ENCODE data around the gene USP37. TPM values are rescaled to one million over a fixed set of nuclear protein-coding genes. Genes with fewer than 3 reads are reported as not detected.

The USP37 gene
- total and polyA plus RNA-seq, 8 donors = 13.0 to 21.9 (median 19.3) TPM

GRCh38 chr2:218401890-218402289, 166.3 kb downstream of the USP37 start:
- no peak for ATAC-seq

DNA sequence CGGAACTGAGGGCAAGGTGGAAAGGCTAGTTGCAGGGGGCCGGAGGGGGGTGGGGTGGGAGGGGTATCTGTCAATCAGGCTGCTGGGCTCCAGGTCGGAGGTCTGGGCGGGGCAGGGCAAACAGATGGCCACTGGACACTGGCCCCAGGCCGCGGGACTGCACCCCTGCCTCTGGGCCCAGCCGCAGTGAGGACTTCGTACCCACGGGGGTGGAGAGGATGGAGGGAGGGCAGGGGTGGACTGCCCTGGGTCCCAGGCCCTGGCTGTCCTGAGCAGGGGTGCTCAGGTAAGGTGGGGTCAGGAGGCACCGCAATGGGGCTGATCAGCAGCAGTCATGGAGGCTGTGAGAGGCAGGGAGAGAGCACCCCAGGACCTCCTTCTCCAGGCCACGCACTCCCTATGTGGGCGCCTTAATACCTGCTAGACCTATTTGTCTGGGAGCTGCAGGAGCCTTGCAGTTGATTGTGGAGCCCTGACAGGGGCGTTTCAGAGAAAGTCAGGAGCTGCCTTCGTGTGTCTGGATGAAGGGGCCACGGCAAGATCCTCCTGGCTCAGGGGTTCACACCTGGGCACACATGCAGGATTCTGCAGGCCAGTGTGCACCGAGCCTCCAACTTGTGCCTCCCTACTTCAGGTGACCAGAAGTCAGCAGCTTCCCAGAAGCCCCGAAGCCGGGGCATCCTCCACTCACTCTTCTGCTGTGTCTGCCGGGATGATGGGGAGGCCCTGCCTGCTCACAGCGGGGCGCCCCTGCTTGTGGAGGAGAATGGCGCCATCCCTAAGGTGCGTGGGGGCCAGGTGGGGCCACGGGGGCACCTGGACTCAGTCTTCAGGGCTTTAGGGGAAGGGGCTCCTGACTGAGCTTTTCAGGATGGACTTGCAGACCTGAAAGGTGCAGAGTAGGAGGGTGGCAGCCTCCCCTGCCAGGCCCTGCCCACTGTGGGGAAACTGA, 166.9 kb downstream of the USP37 start:
- DNase-seq = peak in 2 of 4 donors; percentile 43 to 87
- peak overlapping the region; percentile 98 for H3K4me3 ChIP-seq
- no peak for ATAC-seq
- no peaks in the 10 kb centered on the region for H3K27me3 ChIP-seq
- peaks cover 0 to 43% of the 10 kb centered on the region in 2 donors for H3K36me3 ChIP-seq
- no peaks in the 10 kb centered on the region for H3K9me3 ChIP-seq
- H3K4me1 ChIP-seq = peaks cover 33 to 80% of the 10 kb centered on the region in 2 donors
- peak overlapping the region; percentile 99 for H3K27ac ChIP-seq
- intact Hi-C loops (cut with DNase I) = no loop called here
- no peak for TF ChIP-seq CTCF (IDR thresholded peaks at IDR 0.05)

More at GRCh38 chr2:218401890-218402289, 166.3 kb downstream of the USP37 start:
- H3K4me3 ChIP-seq = peak overlapping the region; percentile 98
- H3K27me3 ChIP-seq = no peaks in the 10 kb centered on the region
- H3K36me3 ChIP-seq = peaks cover 0 to 43% of the 10 kb centered on the region in 2 donors
- peak in 1 of 4 donors; percentile 37 for DNase-seq
- no peak for TF ChIP-seq CTCF (IDR thresholded peaks at IDR 0.05)
- peaks cover 33 to 78% of the 10 kb centered on the region in 2 donors for H3K4me1 ChIP-seq
- peak overlapping the region; percentile 99 for H3K27ac ChIP-seq
- no peaks in the 10 kb centered on the region for H3K9me3 ChIP-seq
- intact Hi-C loops (cut with DNase I) = no loop called here

Small RNA genes within 50 kb of the gene (microRNA-seq; reads per million reads assigned to microRNA genes)
- gene MIR26B = 23,904 to 46,678 reads per million in 2 donors

Other genes with a start within 250 kb of the USP37 start
- gene CATIP, start 211.5 kb downstream of the USP37 start, total RNA-seq = 1 to 10 TPM in 1 of 2 donors, under 1 TPM in 1; 0.55 to 3.3 TPM
- 1 to 10 TPM in 4 of 6 donors, under 1 TPM in 2; 0.76 to 4.1 (median 2.1) TPM for gene CATIP, start 211.5 kb downstream of the USP37 start, polyA plus RNA-seq (ENCODE audit: insufficient read length in 6 of 6)
- 100 to 1,000 TPM in 1 of 2 donors, 10 to 100 TPM in 1; 98.2 to 194 TPM for gene SLC11A1, start 186.1 kb downstream of the USP37 start, total RNA-seq
- 1 to 10 TPM in 1 of 6 donors, under 1 TPM in 5; 0.70 to 1.8 (median 0.89) TPM for gene SLC11A1, start 186.1 kb downstream of the USP37 start, polyA plus RNA-seq (ENCODE audit: insufficient read length in 6 of 6)
- 100 to 1,000 TPM; 122 to 147 TPM for gene CTDSP1, start 168.5 kb downstream of the USP37 start, total RNA-seq
- 100 to 1,000 TPM; 124 to 160 (median 148) TPM for gene CTDSP1, start 168.5 kb downstream of the USP37 start, polyA plus RNA-seq (ENCODE audit: insufficient read length in 6 of 6)
- under 1 TPM in 1 of 2 donors, not detected in 1; 0.29 TPM for gene VIL1, start 149.2 kb downstream of the USP37 start, total RNA-seq
- 1 to 10 TPM; 1.0 to 1.8 (median 1.2) TPM for gene VIL1, start 149.2 kb downstream of the USP37 start, polyA plus RNA-seq (ENCODE audit: insufficient read length in 6 of 6)
- gene CNOT9, start 488 bp upstream of the USP37 start, total RNA-seq = 10 to 100 TPM; 33.8 to 44.1 TPM
- gene CNOT9, start 488 bp upstream of the USP37 start, polyA plus RNA-seq (ENCODE audit: insufficient read length in 6 of 6) = 10 to 100 TPM; 54.2 to 69.1 (median 57.3) TPM
- 1 to 10 TPM in 1 of 2 donors, under 1 TPM in 1; 0.89 to 1.5 TPM for gene PLCD4, start 39.5 kb upstream of the USP37 start, total RNA-seq
- gene PLCD4, start 39.5 kb upstream of the USP37 start, polyA plus RNA-seq (ENCODE audit: insufficient read length in 6 of 6) = 10 to 100 TPM in 4 of 6 donors, 1 to 10 TPM in 2; 10.0 to 13.5 (median 11.4) TPM
- gene ZNF142, start 91.3 kb upstream of the USP37 start, total RNA-seq = 10 to 100 TPM; 23.8 to 26.3 TPM
- 10 to 100 TPM; 17.0 to 22.3 (median 18.5) TPM for gene ZNF142, start 91.3 kb upstream of the USP37 start, polyA plus RNA-seq (ENCODE audit: insufficient read length in 6 of 6)
- 10 to 100 TPM; 27.1 to 52.2 TPM for gene BCS1L, start 91.3 kb upstream of the USP37 start, total RNA-seq
- 10 to 100 TPM; 50.7 to 59.6 (median 55.5) TPM for gene BCS1L, start 91.3 kb upstream of the USP37 start, polyA plus RNA-seq (ENCODE audit: insufficient read length in 6 of 6)
- 10 to 100 TPM; 15.5 to 19.3 TPM for gene RNF25, start 103.7 kb upstream of the USP37 start, total RNA-seq
- 10 to 100 TPM; 36.5 to 40.8 (median 38.2) TPM for gene RNF25, start 103.7 kb upstream of the USP37 start, polyA plus RNA-seq (ENCODE audit: insufficient read length in 6 of 6)
- gene STK36, start 103.7 kb upstream of the USP37 start, total RNA-seq = 10 to 100 TPM; 40.1 to 49.8 TPM
- gene STK36, start 103.7 kb upstream of the USP37 start, polyA plus RNA-seq (ENCODE audit: insufficient read length in 6 of 6) = 100 to 1,000 TPM in 1 of 6 donors, 10 to 100 TPM in 5; 74.0 to 112 (median 97.9) TPM
- gene TTLL4, start 142.5 kb upstream of the USP37 start, total RNA-seq = 10 to 100 TPM; 26.0 to 38.4 TPM
- 10 to 100 TPM; 34.0 to 52.0 (median 43.0) TPM for gene TTLL4, start 142.5 kb upstream of the USP37 start, polyA plus RNA-seq (ENCODE audit: insufficient read length in 6 of 6)
- gene CYP27A1, start 213.8 kb upstream of the USP37 start, total RNA-seq = 10 to 100 TPM; 77.9 to 95.9 TPM
- gene CYP27A1, start 213.8 kb upstream of the USP37 start, polyA plus RNA-seq (ENCODE audit: insufficient read length in 6 of 6) = 10 to 100 TPM; 24.3 to 32.3 (median 29.1) TPM

All from left lung (tissue), 10 donors.